Gastroesophageal sphincter (tissue), 3 donors: Measurements from ENCODE around the gene SCN4A.

Source experiments
- EP300 ChIP-seq: sonication (generic); formaldehyde crosslinking; IDR thresholded peaks from one replicate; pipeline ENCODE4 v1.6.1; 2017; ENCODE audit warnings: antibody characterized with exemption, mild to moderate bottlenecking
- POLR2AphosphoS5 ChIP-seq: sonication (generic); formaldehyde crosslinking; IDR thresholded peaks from one replicate; pipeline ENCODE4 v1.6.1; 2017; ENCODE audit warnings: antibody characterized with exemption
- TF ChIP-seq, protein P1 (sequence below), 4 experiments: fragments of 200-600 bp in 2 of 4; fragments of 450-650 bp in 2 of 4; sonication (generic) in 1 of 4; IDR thresholded peaks; one replicate each; pipeline ENCODE4 v1.5.1; 2017 to 2019; ENCODE audit warnings: antibody characterized with exemption in 4 of 4, mild to moderate bottlenecking in 2 of 4, moderate library complexity in 2 of 4

GRCh38 chr17:63960430-63960829 is 12.3 kb downstream of the SCN4A start:
- TF ChIP-seq, protein P1, sequence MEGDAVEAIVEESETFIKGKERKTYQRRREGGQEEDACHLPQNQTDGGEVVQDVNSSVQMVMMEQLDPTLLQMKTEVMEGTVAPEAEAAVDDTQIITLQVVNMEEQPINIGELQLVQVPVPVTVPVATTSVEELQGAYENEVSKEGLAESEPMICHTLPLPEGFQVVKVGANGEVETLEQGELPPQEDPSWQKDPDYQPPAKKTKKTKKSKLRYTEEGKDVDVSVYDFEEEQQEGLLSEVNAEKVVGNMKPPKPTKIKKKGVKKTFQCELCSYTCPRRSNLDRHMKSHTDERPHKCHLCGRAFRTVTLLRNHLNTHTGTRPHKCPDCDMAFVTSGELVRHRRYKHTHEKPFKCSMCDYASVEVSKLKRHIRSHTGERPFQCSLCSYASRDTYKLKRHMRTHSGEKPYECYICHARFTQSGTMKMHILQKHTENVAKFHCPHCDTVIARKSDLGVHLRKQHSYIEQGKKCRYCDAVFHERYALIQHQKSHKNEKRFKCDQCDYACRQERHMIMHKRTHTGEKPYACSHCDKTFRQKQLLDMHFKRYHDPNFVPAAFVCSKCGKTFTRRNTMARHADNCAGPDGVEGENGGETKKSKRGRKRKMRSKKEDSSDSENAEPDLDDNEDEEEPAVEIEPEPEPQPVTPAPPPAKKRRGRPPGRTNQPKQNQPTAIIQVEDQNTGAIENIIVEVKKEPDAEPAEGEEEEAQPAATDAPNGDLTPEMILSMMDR (IDR thresholded peaks at IDR 0.05) = no peak
- TF ChIP-seq EP300 (no peak), POLR2AphosphoS5 (no peak)
